ENCODE results near the gene SAP30BP.

- no peak for TF ChIP-seq USF2 (IDR thresholded peaks at IDR 0.05; ENCODE audit: low read depth, low read length)
- TF ChIP-seq USF2 (CRISPR knock-in tag; IDR thresholded peaks at IDR 0.05; ENCODE audit: borderline replicate concordance): no peak
- peak; percentile 97 for TF ChIP-seq CTCF (CRISPR knock-in tag; IDR thresholded peaks at IDR 0.05)
- no peak for TF ChIP-seq BCLAF1 (IDR thresholded peaks at IDR 0.05)
- TF ChIP-seq ATF7 (IDR thresholded peaks at IDR 0.05): no peak
- peak; percentile 39; the same call in 1 of the 2 replicates for TF ChIP-seq ATF7 (CRISPR knock-in tag; IDR thresholded peaks at IDR 0.05)
- no peak for TF ChIP-seq ZNF460 (CRISPR knock-in tag; IDR thresholded peaks at IDR 0.05; ENCODE audit: borderline replicate concordance)
- TF ChIP-seq TEAD3 (CRISPR knock-in tag; optimal IDR thresholded peaks at IDR 0.05; ENCODE audit: borderline replicate concordance): no peak
- TF ChIP-seq ISL2 (CRISPR knock-in tag; IDR thresholded peaks at IDR 0.05): no peak
- TF ChIP-seq ESRRA (CRISPR knock-in tag; IDR thresholded peaks at IDR 0.05; ENCODE audit: low read depth): no peak
- TF ChIP-seq ZBTB7A (CRISPR knock-in tag; IDR thresholded peaks at IDR 0.05): no peak
- peak; percentile 54; the same call in 1 of the 2 replicates for TF ChIP-seq ZNF331 (CRISPR knock-in tag; IDR thresholded peaks at IDR 0.05)
- TF ChIP-seq EHMT2 (IDR thresholded peaks at IDR 0.05; ENCODE audit: borderline replicate concordance, low read depth, low read length): no peak
These were observed 34.2 kb upstream of the SAP30BP start, which contains the start of gene SMIM5 for GRCh38 chr17:75632863-75633485.
